HepG2 (cell line): Measurements from ENCODE around the gene COX6B1. TPM values are rescaled to one million over a fixed set of nuclear protein-coding genes. Genes with fewer than 3 reads are reported as not detected.

ENCODE experiments used
- PCBP2 ChIP-seq: fragments of 200-400 bp; formaldehyde crosslinking; optimal IDR thresholded peaks from 2 replicates; pipeline ENCODE3; 2018; ENCODE audit warnings: low read length, low read depth; ENCODE audit not compliant: poor library complexity, severe bottlenecking
- PLRG1 ChIP-seq: fragments of 450-650 bp; conservative IDR thresholded peaks from 2 replicates; pipeline ENCODE4 v1.6.1; 2016
- SMYD3 ChIP-seq: sonication (generic); formaldehyde crosslinking; IDR thresholded peaks from 2 replicates; pipeline ENCODE4 v1.8.1; 2023; ENCODE audit warnings: mild to moderate bottlenecking, missing genetic modification reagents
- TFDP1 ChIP-seq: IDR thresholded peaks from 2 replicates; pipeline ENCODE4 v1.6.1; 2016; ENCODE audit warnings: missing compliant biosample characterization, missing genetic modification reagents, borderline replicate concordance
- ZFP41 ChIP-seq: sonication (generic); formaldehyde crosslinking; IDR thresholded peaks from 2 replicates; pipeline ENCODE4 v1.4.0; 2020; ENCODE audit warnings: mild to moderate bottlenecking, missing genetic modification reagents, borderline replicate concordance
- ZNF543 ChIP-seq: sonication (generic); formaldehyde crosslinking; IDR thresholded peaks from 2 replicates; pipeline ENCODE4 v1.4.0; 2020; ENCODE audit warnings: mild to moderate bottlenecking, missing genetic modification reagents
- ZNF569 ChIP-seq: sonication (generic); formaldehyde crosslinking; IDR thresholded peaks from 2 replicates; pipeline ENCODE4 v1.5.0; 2020; ENCODE audit warnings: mild to moderate bottlenecking, missing genetic modification reagents, moderate library complexity, borderline replicate concordance
- polyA plus RNA-seq, 8 experiments: library from polyadenylated mRNA; depleted of rRNA in 3 of 8; stranded (reverse) in 7 of 8; unstranded in 1 of 8; fragments of >200 nt; fragmentation: Illumina TruSeq in 4 of 8; extraction: Trizol in 4 of 8; gene quantifications; 2 replicates each; pipeline versions ENCODE4 v1.2.1 to v1.2.3, GENCODE V29; 2011 to 2016; ENCODE audit warnings: low read depth in 4 of 8, missing spikeins in 1 of 8, mixed read lengths in 1 of 8; ENCODE audit not compliant: insufficient read depth in 1 of 8
- total RNA-seq, 5 experiments: library from RNA; depleted of rRNA; stranded (reverse); fragments of >200 nt; fragmentation: Illumina TruSeq; extraction: Trizol; gene quantifications; 2 replicates each; pipeline ENCODE4 v1.2.3, GENCODE V29; 2016; ENCODE audit warnings: low read depth in 1 of 5
- TF ChIP-seq, protein P1 (sequence below), 2 experiments: sonication (generic) in 1 of 2; formaldehyde crosslinking in 1 of 2; IDR thresholded peaks; 2 replicates each; pipeline versions ENCODE4 v1.6.1 to v1.9.0; 2014 to 2022; ENCODE audit warnings: antibody characterized with exemption in 1 of 2, borderline replicate concordance in 1 of 2, inconsistent platforms in 1 of 2, low read depth in 1 of 2, missing genetic modification reagents in 1 of 2
- TF ChIP-seq, protein P2 (sequence below): sonication (generic); formaldehyde crosslinking; IDR thresholded peaks from 2 replicates; pipeline ENCODE4 v1.4.0; 2020; ENCODE audit warnings: missing genetic modification reagents, mild to moderate bottlenecking, borderline replicate concordance
- TF ChIP-seq, protein P3 (sequence below): sonication (generic); formaldehyde crosslinking; IDR thresholded peaks from 2 replicates; pipeline ENCODE4 v1.4.0; 2020; ENCODE audit warnings: missing genetic modification reagents

The COX6B1 gene
- total and polyA plus RNA-seq, 2 of the 13 experiments (the other 11 are each of a cell fraction or from before 2014, with no cell fraction given) = 481 to 487 TPM

DNA sequence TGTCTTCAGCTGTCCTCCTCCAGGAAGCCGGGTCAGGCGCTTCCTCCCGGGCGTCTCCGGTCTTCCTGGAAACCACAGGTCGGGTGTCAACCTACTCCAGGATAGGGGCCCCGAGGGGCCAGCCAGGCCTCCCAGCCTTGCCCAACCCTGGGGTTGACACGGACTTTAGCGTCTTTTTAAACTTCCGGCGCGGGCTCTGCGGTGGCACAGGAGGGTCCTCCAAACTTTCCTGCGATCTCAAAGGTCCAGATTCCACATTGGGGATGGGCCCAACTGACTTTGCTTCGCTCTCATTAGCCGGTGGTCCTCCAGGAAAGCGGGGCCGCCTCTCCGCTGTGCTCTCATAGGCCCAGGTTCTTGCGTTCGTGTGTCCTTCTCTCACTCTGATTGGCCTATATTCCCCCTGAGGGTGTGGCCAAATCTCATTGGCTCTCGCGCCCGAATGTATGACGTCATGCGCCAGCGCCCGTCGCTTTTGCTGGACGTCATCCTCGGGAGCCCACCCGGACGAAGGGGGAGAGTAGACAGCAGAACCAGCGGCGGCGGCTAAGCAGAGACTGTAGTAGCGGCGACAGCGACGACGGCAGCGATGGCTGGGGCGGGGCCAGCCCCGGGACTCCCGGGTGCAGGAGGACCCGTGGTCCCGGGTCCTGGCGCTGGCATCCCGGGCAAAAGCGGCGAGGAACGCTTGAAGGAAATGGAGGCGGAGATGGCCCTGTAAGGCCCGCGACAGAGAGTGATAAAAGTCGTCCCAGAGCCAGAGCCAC is 19.4 kb upstream of the COX6B1 start, which contains the start of gene RBM42 (continued):
- no peak for TF ChIP-seq PCBP2
- no peak for TF ChIP-seq SMYD3 (CRISPR knock-in tag)
- TF ChIP-seq ZFP41 (CRISPR knock-in tag) = no peak
- no peak for TF ChIP-seq ZNF569
- TF ChIP-seq, protein P1, sequence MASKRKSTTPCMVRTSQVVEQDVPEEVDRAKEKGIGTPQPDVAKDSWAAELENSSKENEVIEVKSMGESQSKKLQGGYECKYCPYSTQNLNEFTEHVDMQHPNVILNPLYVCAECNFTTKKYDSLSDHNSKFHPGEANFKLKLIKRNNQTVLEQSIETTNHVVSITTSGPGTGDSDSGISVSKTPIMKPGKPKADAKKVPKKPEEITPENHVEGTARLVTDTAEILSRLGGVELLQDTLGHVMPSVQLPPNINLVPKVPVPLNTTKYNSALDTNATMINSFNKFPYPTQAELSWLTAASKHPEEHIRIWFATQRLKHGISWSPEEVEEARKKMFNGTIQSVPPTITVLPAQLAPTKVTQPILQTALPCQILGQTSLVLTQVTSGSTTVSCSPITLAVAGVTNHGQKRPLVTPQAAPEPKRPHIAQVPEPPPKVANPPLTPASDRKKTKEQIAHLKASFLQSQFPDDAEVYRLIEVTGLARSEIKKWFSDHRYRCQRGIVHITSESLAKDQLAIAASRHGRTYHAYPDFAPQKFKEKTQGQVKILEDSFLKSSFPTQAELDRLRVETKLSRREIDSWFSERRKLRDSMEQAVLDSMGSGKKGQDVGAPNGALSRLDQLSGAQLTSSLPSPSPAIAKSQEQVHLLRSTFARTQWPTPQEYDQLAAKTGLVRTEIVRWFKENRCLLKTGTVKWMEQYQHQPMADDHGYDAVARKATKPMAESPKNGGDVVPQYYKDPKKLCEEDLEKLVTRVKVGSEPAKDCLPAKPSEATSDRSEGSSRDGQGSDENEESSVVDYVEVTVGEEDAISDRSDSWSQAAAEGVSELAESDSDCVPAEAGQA (IDR thresholded peaks at IDR 0.05; ENCODE audit: low read depth) = peak; percentile 97
- TF ChIP-seq, protein P1 (CRISPR knock-in tag; IDR thresholded peaks at IDR 0.05; ENCODE audit: borderline replicate concordance) = no peak
- TF ChIP-seq PLRG1 = no peak
- peak; percentile 57; the same call in 1 of the 2 replicates for TF ChIP-seq TFDP1 (CRISPR knock-in tag)
- TF ChIP-seq, protein P2, sequence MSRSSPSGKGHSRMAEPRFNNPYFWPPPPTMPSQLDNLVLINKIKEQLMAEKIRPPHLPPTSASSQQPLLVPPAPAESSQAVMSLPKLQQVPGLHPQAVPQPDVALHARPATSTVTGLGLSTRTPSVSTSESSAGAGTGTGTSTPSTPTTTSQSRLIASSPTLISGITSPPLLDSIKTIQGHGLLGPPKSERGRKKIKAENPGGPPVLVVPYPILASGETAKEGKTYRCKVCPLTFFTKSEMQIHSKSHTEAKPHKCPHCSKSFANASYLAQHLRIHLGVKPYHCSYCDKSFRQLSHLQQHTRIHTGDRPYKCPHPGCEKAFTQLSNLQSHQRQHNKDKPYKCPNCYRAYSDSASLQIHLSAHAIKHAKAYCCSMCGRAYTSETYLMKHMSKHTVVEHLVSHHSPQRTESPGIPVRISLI (CRISPR knock-in tag) = peak; percentile 41; the same call in 1 of the 2 replicates
- TF ChIP-seq, protein P3, sequence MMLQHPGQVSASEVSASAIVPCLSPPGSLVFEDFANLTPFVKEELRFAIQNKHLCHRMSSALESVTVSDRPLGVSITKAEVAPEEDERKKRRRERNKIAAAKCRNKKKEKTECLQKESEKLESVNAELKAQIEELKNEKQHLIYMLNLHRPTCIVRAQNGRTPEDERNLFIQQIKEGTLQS (CRISPR knock-in tag) = peak; percentile 54; the same call in 1 of the 2 replicates
- TF ChIP-seq ZNF543 (CRISPR knock-in tag) = 0 out of 2 replicates have a peak, but pooled peaks have one; percentile 42
